Esophagus squamous epithelium (tissue), 4 donors: ENCODE measurements around the gene DENND2D.

ENCODE experiments used
- CTCF ChIP-seq, 6 experiments: fragments of 450-650 bp in 4 of 6; fragments of 200-600 bp in 2 of 6; sonication (generic) in 2 of 6; IDR thresholded peaks; one replicate each; pipeline ENCODE4 v1.5.1; 2016 to 2019; ENCODE audit warnings: antibody characterized with exemption in 6 of 6, mild to moderate bottlenecking in 4 of 6, moderate library complexity in 4 of 6
- POLR2A ChIP-seq, 4 donors: fragments of 450-650 bp; IDR thresholded peaks; one replicate each; pipeline ENCODE4 v1.6.1; 2017; ENCODE audit warnings: antibody characterized with exemption in 4 of 4, mild to moderate bottlenecking in 4 of 4, moderate library complexity in 3 of 4

GRCh38 chr1:111214074-111214801 lies 13.8 kb upstream of the DENND2D start:
- TF ChIP-seq CTCF (IDR thresholded peaks at IDR 0.05) (no peak), POLR2A (IDR thresholded peaks at IDR 0.05) (no peak)
